Measurements from ENCODE around the gene C19orf81. TPM values are rescaled to one million over a fixed set of nuclear protein-coding genes. Genes with fewer than 3 reads are reported as not detected.
A peak's percentile ranks its signal among the peaks of the same experiment; 100 is the strongest.
"Not testable (repeated sequence)": the region's sequence is repeated elsewhere in the genome, so short reads cannot be mapped to it uniquely, and the experiment has no call there.

Gene C19orf81
- 11.6 TPM for polyA plus RNA-seq (2012; ENCODE audit: insufficient read depth, insufficient read length)

DNA sequence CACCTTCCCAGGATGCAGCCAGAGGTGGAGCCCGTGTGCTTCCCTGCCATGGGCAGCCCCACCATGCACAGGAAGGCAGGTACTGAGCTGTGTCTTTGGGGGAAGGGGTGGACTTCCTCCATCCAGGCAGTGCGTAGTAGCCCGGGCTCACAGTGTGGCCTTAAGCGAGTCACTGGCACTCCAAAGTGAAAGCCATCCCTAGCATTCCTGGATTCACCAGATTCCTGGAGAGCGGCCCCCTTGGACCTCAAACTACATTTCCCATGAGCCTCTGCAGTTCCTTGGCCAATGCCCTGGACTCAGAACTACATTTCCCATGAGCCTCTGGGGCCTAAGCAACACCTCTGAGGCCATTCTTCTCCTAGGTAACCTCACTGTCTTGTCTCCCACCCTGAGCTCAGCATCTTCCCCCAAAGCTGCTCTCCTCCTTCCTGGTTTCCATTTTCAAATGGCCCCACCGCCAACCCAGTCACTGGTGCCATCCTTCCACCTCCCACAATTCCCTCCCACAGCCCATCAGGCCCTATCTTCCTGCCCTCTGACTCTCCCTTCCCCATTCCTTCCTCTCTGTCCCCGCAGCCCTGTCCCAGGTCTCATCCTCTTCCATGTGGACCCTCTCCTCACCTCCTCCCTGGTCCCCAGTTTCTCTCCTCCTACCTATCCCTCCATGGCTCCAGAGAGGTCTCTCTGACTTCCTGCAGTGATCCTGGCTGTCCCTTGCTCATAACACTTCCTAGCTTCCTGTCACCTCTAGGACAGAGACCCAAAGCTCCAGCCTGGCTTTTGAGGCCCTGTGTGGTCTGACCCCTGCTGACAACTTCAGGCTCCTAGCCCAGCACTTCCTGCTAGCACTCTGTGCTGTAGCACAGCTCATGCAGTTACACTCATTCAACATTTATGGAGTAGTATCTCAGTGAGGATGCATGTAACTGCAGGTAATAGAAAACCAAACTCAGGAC lies at the start of gene C19orf81:
C19orf81 (plus strand) TSS at position 13 of the 959 bp plus-strand sequence; CDS start at position 13, 0 bp downstream.
- H3K4me3 ChIP-seq (ENCODE audit: low read length) = no peak within 1 kb of the TSS; the same call in 1 of the 2 replicates
- DNase-seq (ENCODE audit: low read depth, low spot score) = peak; percentile 44

DNA sequence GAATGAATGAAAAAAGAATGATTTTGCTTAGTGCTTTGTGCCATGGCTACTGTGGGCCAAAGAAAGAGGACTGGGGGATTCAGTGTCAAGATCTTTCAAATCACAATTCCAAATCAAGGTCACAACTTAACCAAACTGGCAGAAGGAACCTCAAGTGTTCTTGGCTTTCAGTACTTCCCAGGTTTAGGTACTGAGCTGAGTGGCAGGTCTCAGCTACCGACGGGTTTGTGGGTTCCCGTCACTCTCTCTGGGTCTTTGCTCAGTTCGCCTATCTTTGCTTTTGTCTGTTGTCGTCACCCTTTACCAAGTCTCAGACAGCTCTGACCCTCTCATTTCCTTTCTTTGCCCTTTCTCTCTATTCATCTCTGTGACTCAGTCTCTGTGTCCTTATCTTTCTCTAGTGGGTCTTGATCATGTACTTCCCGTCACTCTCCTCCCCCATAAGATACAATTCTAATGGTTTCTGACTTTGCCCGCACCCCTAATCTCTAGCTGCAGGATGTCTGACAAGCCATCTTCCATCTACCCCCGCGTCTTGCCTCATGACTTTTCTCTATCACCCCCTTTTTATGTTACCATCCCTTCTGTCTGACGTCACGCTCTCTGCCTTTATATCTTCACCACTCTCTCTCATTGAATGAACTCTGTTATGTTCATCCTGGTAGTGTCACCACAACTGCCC lies 47.7 kb upstream of the C19orf81 start:
- no peak for DNase-seq (ENCODE audit: low read depth, low spot score)
- H3K4me3 ChIP-seq (ENCODE audit: low read length) = no peak overlapping the region

DNA sequence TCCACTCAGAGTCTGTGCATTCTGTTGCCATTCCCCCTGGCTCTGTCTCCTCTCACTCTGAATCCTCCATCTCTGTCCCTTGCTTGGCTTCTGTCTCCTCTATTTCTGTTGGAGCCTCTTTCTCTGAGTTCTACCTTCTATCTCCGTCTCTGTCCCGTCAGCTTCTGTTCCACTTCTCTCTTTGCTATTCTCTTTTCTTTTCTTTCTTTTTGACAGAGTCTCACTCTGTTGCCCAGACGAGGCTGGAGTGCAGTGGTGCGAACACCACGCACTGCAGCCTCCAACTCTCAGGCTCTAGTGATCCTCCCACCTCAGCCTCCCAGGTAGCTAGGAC lies 47.2 kb upstream of the C19orf81 start:
- DNase-seq (ENCODE audit: low read depth, low spot score) = no peak
- no peak overlapping the region for H3K4me3 ChIP-seq (ENCODE audit: low read length)

DNA sequence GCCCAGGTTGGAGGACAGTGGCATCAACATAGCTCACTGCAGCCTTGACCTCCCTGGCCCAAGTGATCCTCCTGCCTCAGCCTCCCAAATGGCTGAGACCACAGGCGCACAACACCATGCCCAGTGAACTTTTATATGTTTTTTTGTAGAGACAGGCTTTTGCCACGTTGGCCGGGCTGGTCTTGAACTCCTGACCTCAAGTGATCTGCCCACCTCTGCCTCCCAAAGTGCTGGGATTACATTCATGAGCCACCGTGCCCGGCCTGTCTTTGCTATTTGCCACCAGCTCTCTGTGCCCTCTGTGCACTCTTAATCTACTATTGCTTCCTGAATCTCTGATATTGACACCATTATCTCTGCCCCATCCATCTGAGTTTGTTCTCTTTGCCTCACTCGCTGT lies 46.7 kb upstream of the C19orf81 start:
- DNase-seq (ENCODE audit: low read depth, low spot score) = no peak
- H3K4me3 ChIP-seq (ENCODE audit: low read length) = no peak overlapping the region

DNA sequence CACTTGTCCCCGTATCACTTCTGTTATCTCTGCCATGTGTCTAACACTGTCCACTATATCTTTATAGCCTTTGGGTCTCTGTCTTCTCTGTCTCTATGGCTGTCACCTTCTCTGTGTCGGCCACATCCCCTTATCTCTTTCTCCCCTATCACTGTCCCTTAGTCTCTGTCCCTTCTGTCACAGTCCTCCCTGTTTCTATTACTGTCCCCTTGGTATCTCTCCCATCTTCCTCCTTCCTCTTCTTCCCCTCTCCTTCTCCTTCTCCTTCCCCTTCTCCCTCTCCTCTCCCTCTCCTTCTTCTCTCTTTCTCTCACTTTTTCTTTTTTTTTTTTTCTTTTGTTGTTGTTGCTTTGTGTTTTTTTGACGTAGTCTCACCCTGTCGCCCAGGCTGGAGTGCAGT lies 46.3 kb upstream of the C19orf81 start:
- no peak overlapping the region for H3K4me3 ChIP-seq (ENCODE audit: low read length)
- DNase-seq (ENCODE audit: low read depth, low spot score) = no peak

DNA sequence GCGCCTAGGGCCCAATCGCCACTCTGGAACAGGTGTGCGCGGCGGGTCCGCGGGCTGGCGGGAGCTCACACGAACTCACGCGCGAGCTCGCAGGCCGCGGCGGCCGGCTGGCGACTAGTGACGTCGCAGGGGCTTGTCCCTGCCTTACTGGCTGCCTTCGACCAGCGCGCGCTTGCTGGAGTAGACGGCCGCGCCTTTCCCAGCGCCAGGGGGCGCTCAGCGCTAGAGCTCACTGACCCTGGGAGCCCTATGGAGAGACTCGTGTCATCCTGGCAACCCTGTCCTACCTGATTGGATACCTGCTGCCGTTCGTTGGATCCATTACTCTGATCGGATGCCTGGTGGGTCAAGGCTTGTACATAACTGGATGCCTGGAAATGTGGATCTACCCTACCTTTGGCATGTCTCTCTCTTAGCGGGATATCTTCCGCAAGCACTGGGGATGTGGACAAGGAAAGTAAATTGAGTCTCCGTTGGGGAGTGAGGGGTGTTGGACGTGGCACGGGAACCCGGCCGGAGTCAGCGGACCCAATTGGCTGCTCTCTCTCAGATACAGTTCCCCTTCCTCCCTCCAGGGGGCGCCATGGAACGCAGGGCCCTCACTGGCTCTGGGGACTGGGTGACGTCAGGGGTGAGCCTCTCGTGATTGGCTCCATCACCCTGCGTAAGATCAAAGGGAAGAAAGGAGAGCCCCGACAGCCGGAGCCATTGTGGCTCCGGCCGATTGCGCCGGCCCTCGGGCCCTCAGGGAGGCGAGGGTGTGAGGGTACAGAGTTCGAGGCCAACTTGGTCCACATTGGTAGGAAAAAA lies 44.8 kb upstream of the C19orf81 start:
- not testable (repeated sequence) for DNase-seq (ENCODE audit: low read depth, low spot score); H3K4me3 ChIP-seq (ENCODE audit: low read length)

DNA sequence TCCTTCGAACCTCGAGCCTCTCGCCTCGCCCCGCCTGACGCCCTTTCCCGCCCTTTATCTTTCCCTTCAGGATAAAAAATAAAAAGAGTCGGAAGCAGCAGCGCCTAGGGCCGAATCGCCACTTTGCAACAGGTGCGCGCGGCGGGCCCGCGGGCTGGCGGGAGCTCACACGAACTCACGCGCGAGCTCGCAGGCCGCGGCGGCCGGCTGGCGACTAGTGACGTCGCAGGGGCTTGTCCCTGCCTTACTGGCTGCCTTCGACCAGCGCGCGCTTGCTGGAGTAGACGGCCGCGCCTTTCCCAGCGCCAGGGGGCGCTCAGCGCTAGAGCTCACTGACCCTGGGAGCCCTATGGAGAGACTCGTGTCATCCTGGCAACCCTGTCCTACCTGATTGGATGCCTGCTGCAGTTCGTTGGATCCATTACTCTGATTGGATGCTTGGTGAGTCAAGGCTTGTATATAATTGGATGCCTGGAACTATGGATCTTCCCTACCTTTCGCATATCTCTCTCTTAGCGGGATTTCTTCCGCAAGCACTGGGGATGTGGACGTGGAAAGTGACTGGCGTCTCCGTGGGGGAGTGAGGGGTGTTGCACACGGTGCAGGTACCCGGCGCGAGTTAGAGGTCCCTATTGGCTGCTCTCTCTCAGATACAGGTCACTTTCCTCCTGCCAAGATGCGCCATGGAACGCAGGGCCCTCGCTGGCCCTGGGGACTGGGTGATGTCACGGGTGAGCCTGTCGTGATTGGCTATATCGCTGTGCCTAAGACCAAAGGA lies 43.0 kb upstream of the C19orf81 start:
- H3K4me3 ChIP-seq (ENCODE audit: low read length); DNase-seq (ENCODE audit: low read depth, low spot score): not testable (repeated sequence)

DNA sequence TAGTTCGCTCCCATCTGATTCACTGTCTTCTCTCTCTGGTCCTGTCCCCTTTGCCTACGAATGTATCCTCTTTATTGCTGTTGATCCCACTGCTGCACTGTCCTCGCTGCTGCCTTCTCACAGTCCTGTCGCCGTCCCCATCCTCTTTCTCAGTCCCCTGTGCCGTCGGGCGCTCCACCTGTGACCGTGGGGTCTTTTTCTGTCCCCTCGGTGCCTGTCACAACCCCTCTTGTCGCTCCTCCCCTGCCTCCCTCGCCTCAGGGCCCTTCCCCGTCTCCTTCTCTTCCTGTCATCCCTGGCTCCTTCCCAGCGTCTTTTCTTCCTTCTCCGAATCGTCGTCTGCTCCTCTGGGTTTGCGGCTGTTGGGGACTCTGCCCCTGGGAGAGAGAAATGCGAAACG lies 41.9 kb upstream of the C19orf81 start:
- no peak overlapping the region for H3K4me3 ChIP-seq (ENCODE audit: low read length)
- DNase-seq (ENCODE audit: low read depth, low spot score) = no peak

DNA sequence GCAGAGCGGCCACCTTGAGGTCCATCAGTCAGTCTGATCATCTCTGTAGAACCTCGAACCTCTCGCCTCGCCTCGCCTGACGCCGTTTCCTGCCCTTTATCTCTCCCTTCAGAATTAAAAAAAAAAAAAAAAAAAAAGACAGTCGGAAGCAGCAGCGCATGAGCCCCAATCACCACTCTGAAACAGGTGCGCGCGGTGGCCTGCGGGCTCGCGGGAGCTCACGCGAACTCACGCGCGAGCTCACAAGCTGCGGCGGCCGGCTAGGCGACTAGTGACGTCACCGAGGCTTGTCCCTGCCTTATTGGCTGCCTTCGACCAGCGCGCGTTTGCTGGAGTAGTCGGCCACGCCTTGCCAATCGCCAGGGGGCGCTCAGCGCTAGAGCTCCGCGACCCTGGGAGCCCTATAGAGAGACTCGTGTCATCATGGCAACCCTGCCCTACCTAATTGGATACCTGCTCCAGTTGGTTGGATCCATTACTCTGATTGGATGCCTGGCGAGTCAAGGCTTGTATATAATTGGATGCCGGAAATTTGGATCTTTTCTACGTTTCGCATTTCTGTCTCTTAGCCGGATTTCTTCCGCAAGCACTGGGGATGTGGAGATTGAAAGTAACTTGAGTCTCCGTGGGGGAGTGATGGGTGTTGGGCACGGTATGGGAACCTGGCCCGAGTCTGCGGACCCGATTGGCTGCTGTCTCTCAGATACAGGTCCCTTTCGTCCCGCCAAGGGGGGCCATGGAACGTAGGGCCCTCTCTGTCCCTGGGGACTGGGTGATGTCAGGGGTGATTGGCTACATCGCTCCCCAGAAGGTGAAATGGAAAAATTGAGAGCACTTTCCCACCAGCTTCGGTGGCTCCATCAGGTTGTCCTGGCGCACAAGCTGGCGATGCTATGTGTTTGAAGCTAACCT lies 41.1 kb upstream of the C19orf81 start:
- no peak overlapping the region for H3K4me3 ChIP-seq (ENCODE audit: low read length)

DNA sequence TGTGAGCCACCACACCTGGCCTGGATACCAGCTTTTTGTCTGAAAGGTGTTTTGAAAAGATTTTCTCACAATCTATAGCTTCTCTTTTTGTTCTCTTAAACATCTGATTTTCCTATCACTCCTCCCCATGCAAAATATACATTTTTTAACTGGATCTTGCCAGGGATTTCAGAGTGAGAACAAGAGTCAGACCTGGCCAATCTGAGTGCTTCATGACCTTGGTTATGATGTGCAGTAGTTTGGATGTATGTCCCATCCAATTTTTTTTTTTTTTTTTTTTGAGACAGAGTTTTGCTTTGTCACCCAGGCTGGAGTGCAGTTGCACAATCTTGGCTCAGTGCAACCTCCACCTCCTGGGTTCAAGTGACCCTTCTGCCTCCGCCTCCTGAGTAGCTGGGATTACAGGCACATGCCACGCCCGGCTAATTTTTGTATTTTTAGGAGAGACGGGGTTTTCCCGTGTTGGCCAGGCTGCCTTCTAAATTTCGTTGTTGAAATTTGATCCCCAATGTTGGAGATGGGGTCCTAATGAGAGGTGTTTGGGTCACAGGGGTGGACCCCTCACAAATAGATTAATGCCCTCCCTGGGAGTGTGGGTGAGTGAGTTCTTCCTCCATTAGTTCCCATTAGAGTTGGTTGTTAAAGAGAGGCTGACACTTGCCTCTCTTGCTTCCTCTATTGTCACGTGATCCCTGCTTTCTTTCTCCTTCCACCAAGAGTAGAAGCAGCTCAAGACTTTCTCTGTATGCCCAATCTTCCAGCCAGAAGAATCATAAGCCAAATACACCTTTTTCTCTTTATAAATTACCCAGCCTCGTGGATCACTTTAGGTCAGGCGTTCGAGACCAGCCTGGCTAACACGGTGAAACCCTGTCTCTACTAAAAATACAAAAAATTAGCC lies 36.5 kb upstream of the C19orf81 start:
- H3K4me3 ChIP-seq (ENCODE audit: low read length); DNase-seq (ENCODE audit: low read depth, low spot score): not testable (repeated sequence)

More for the DNA sequence above, 41.1 kb upstream of the C19orf81 start:
- peak; percentile 91 for DNase-seq (ENCODE audit: low read depth, low spot score)

DNA sequence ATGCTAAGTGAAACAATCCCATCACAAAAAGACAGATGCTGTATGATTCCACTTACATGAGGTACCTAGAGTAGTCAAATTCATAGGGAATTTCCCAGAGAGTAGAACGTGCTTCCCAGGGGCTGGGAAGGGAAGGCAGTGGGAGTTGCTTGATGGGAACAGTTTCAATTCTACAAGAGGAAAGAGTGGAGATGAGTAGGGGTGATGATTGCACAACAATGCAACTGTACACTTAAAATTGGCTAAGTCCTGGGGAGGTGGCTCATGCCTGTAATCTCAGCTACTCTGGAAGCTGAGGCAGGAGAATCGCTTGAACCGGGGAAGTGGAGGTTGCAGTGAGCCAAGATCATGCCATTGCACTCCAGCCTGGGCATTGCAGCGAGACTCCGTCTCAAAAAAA lies 30.9 kb upstream of the C19orf81 start:
- DNase-seq (ENCODE audit: low read depth, low spot score); H3K4me3 ChIP-seq (ENCODE audit: low read length): not testable (repeated sequence)

DNA sequence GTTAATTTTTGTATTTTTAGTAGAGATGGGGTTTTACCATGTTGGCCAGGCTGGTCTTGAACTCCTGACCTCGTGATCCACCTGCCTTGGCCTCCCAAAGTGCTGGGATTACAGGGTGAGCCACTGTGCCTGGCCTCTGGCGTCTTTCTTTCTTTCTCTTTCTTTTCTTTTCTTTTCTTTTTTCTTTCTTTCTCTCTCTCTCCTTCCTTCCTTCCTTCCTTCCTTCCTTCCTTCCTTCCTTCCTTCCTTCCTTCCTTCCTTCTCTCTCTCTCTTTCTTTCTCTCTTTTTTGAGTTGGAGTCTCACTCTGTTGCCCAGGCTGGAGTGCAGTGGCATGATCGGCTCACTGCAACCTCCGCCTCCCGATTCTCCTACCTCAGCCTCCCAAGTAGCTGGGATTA lies 30.1 kb upstream of the C19orf81 start:
- not testable (repeated sequence) for DNase-seq (ENCODE audit: low read depth, low spot score); H3K4me3 ChIP-seq (ENCODE audit: low read length)

DNA sequence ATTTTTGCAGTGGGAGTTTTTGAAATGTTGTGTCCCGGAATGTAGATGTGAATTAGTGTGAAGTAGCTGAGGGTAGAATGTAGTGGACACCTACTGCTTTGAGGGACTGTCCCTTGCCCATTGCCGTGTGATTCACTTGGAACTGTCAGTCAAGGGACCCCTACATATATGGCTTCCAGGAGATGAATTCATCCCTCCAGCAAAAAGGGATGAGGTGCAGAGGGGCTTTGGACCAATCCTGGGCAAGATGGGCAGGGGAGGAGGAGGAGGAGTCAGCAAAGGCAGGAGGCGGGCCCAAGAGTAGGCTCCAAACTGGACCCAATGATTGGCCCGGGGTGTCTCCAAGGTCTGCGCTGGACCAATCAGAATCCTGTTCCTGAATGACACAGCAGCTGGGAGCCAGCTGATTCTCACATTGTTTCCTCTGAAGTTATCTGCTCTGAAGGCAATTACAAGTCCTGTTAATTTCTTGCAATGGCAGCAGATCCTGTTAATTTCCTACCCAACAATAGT lies 28.8 kb upstream of the C19orf81 start:
- H3K4me3 ChIP-seq (ENCODE audit: low read length); DNase-seq (ENCODE audit: low read depth, low spot score): not testable (repeated sequence)

DNA sequence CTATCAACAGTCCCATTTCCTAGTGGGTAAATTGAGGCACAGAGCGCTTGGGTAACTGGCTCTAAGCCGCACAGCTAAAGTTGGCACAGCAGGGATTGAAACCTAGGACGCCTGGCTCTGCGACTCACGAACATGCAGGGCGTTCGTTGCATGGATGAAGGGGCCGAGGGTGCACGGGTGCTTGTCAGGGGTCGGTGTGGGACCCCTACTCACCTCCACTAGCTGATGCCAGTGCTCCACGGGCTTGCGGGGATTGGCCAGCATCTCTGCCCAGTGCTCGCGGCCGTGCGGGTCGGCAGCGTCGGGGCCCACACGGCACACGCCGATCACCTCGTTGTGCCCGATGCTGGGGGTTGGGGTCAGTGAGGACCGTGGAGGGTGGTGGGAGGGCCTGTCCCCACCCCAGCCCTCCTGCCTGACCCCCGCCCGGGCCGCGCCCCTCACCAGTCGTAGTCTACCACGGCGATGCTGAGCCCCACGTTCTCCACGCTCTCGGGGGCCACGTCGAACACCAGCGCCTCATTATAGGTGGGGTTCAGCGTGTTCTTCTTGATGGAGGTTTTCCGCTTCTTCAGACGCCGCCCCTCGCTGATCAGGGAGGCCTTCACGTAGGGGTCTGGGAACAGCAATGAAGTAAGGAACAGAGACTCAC lies 24.2 kb upstream of the C19orf81 start:
- H3K4me3 ChIP-seq (ENCODE audit: low read length) = no peak overlapping the region
- DNase-seq (ENCODE audit: low read depth, low spot score) = no peak

DNA sequence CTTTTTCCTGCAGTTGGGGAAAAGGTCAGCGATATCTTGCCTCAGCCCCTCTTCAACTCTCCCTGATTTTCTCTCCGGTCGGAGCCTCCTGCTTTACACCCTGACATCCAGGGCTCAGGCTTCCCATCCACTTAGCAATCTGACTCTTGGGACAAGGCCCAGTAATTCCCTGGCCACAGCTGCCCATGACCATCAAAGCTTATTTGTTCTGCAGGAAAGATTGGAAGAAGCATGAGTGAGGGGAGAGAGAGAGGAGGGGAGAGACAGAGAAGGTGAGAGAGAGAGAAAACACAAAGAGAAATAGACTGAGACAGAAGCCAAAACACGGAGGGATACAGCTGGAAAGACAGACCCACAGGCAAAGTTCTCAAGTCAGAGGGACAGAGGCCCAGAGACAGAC lies 23.2 kb upstream of the C19orf81 start:
- DNase-seq (ENCODE audit: low read depth, low spot score) = no peak
- no peak overlapping the region for H3K4me3 ChIP-seq (ENCODE audit: low read length)

DNA sequence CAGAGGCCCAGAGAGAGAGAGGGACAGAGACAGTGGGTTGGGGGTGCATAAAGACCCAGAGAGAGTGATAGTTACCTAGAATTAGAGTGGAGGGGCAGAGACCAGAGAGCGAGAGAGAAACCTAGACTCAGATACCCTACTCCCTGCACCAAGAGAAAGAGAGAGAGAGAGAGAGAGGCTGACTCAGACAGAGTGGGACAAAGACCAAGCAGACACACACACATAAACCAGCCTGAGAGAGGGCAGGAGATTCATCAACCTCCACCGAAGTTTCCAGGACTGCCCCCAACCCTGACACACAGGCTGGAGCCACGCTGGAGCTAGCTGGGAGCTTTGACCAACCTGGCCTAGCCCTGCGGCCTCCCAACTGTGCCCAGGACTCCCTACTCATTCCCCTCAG lies 22.4 kb upstream of the C19orf81 start:
- DNase-seq (ENCODE audit: low read depth, low spot score) = no peak
- H3K4me3 ChIP-seq (ENCODE audit: low read length) = no peak overlapping the region
